DMS53 treated with DMSO at 0.1 percent for 48 hours (cell line): ENCODE results near the gene TRIM7.

ENCODE experiments used
- DNase-seq: peaks from one replicate; lab custom pipeline; 2025; ENCODE audit not compliant: unreplicated experiment; lab: John Stamatoyannopoulos, UW

The TRIM7 gene

DNA sequence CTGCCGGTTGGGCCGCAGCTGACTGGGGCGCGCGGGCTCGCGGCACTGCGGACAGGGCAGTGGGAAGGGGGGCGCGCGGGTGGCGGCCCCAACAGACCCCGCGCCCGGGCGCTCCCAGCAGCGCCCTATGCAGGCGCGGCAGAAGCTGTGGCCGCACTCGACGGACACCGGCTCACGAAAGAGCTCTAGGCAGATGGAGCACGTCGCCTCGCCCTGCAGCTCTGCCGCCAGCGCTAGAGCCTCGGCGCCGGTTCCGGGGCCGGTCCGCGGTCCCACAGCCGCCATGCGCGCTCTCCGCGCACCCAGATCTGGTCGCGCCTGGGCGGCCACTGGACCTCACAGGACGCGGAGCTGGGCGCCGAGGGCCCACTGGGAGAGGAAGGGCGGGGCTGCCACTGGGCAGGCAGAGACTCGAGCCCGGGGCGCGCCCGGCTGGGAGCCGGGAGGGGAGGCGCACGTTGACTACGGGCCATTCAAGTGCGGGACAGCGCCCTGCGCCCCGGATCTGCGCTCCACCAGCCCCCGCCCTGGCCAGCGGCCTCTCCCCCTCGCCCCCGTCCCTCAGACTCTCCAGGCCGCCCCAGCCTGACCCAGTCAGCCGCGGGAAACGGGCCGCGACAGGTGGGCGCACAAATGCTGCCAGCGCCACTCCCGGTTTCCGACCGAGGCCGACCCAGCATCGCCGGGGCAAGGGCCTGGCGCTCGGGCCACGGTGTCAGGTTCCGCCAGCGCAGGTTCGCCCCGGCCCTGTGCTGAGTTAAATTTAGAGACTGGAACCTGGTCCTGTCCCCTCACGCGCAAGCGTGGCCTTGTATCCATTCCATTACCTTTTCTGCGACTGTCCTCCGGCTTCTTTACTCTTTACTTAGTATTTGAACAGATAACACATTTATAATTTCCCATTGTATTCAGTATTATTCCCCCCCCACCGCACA lies at the start of gene TRIM7:
Gene TRIM7 (minus strand): TSS at position 371 of the 935 bp plus-strand sequence. CDS start 86 bp downstream, at position 285.
- DNase-seq, result no peak

DNA sequence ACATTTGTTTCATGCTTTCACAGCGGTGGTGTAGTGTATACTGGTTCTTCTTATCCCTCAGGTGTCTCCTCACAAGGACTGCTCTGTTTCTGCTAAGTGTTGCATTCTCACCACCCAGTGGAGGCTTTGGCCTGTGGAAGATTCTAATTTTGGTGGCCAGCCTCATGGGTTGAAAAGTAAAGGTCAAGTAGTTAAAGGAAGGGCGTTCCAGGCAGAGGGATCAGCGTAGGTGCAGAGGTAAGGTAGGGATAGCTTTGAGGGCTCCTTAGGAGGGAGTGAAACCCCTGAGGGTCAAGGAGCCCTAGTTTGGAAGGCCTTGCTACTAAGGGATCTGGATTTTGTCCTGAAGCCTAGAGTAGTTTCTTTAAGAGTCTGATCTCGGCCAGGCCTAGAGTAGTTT lies 43.3 kb upstream of the TRIM7 start:
- DNase-seq, result no peak

DNA sequence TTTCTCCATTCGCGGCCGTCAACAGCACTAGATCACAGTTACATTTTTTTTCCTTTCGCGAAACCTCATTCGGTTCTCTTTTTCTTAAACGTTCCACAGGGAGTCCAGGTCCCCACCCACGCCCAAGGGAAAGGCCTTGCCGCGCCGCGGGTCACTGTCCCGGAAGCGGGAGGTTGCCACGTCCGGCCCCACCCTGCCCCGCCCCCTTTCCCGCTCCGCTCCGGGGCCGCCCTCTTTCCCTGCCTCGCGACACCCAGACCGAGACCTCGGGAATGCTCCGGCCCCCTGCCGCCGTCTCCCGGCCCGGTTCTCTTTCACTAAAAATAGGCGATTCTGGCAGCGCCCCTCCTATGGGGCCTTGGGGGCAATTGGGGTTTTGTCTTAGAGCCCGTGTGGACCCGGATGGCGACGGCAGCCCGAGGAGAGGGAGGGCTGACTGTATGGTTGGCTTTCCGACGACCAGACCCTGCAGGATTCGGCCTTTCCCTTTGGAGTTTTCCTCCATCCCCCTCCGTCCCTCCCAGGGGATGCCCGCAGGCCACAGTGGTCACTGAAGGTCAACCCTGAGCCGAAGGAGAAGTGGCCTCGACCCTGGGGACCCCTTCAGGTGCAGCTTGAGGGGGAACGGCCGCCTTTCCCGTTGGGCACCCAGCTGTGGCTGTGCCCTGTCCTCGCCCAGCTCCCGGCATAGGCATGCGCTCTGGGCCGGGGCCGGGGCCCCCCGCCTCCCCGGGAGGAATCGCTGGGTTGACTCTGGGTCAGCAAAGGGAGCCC lies 41.5 kb upstream of the TRIM7 start:
- no peak for DNase-seq

DNA sequence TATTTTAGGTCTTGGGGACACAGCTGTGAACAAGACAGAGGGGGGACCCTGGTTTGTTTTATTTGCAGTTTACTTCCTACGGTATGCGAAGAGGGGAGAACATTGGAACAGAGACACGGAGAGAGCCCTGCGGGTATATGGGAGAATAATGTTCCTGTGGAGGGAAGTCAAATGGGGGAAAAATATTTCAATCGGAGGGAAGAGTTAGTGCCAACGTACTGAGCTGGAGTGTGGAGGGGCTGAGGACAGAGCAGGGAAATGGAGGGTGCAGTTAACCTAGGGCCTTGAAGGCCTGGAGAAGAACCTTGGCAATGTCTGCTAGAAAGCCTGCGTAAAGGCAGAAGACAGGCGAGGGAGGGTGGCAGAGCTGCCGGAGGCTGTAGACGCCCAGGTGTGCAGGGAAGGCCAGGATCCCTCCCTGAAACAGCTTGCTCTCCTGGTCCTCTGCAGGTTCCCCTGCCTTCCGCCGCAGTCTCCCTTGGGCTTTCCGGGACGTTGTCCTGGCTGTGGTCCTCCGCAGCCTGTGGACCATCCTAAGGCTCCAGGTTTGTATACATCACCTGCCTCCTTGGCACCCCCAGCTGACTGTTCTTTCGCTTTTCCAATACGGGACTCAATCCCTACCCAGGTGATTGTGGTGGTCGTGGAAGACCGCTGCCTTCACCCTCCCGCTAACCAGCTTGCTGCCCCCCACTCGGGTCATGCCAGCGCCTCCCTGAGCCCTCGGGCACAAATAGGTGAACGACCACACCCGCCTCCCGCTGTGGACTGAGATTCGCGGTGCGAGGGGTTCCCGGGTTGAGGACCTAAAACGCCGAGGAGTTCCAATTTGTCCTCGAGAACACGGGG lies 40.7 kb upstream of the TRIM7 start:
- no peak for DNase-seq

DNA sequence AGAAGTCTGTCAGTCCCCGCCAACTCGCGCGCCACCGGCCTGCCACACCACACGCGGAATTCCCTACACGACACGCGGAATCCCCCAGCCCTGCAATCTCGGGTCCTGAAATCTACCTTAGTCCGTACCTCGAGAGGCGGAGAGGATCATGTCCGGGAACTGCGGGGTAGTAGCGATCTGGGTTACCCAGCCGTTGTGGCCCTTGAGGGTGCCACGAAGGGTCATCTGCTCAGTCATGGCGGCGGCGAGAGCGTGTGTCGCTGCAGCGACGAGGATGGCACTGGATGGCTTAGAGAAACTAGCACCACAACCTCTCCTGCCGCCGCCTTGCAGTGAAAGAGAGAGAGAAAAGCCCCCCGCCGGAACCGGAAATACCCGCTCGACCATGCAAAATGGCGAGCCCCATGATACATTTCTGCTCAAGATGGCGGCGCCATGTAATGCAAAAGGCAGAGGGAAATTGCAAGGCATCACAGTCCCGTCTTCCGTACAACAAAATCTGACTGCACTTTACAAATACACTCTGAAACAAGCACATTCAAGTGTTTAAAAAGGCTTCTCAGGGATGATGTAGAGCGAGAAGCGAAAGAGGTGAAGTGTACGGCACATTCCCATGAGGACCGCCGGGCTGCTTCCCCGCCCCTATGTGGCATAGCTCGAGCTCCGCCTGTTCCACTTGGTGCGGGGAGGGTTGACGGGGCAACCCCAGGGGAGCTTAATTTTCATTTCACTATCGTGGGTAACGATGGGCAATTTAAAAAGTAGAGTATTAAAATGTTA lies 38.8 kb upstream of the TRIM7 start, which contains the start of gene RACK1:
Gene RACK1 (minus strand): TSS at position 343 of the 780 bp plus-strand sequence. CDS start 106 bp downstream, at position 237.
- no peak for DNase-seq

DNA sequence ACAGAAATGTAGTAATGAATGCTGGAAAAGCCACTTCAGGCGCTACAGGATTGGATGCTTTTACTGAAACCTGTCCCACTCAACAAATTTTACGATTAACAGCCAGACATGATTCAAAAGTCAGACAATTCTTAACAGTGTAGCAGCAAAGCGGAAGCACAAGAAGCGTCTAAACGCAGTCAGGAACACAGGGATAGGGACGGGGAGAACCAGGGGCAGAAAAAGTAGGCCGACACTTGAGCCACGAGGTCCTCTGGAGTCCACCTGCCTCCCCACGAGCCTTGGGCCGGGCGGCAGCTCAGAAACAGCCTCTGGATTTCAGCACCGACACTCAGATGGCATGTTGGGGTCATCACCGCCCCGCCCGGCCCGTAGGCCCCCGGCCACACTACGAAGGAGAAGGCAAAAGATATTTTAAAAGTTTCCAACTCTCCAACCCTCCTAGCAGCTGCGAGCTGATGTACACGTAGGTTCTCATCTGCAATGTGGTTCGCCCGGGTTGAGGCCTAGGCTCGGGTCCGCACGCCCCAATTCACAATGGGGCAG lies 38.1 kb upstream of the TRIM7 start:
- DNase-seq, result no peak

DNA sequence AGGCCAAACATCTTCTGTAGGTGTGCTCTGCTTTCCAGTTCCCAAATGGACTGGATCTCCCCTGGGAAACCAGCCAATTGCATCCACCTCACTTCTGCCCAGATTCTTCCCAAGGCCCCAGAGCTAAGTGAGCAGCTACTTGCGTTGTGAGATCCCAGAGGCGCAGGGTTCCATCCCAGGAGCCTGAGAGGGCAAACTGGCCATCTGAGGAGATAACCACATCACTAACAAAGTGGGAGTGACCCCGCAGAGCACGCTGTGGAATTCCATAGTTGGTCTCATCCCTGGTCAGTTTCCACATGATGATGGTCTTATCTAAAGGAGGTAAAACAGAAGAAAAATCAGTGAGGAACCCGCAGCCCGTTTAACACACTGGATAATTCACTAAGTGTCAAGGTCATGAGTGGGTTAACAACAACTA lies 37.0 kb upstream of the TRIM7 start:
- no peak for DNase-seq

DNA sequence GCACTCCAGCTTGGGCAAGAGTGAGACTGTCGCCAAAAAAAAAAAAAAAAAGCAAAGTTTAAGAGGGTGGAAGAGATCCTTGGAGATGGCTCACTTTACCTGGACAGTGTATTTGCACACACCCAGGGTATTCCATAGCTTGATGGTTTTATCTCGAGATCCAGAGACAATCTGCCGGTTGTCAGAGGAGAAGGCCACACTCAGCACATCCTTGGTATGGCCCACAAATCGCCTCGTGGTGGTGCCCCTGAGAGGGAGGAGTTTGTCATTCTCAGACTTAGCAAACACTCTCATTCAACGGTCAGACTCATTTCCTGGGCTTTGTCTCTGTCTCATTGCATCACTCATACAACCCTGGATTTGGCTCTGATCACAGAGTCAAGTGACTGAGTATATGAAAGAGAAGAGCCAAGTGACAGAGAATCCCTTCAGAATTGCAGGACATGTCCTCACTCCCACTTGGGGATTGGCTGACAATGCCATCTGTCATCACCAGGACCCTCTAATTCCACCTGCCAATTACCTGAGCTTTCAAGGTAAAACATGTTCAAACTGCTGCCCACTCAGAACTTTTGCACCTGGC lies 36.5 kb upstream of the TRIM7 start:
- DNase-seq, result no peak

DNA sequence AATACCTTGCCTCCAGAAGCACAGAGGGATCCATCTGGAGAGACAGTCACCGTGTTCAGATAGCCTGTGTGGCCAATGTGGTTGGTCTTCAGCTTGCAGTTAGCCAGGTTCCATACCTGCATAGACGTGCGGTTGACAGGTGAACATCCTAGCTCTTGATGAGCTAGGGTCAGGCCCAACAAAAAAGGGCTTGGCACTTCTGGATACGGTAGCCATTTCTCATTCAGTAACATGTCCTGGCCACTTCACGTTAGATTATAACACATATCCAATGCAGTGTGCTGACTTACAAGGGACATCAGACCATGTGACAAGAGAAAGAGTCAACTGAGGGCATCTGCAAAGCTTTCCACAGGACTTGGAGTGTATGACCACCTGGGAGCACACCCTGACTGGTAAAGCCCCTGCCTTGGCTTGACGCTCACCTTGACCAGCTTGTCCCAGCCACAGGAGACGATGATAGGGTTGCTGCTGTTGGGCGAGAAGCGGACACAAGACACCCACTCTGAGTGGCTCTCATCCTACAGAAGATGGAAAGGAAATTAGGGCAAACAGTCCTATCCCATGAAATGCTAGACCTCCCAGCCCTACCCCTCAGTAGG lies 34.2 kb upstream of the TRIM7 start:
- DNase-seq, result no peak

DNA sequence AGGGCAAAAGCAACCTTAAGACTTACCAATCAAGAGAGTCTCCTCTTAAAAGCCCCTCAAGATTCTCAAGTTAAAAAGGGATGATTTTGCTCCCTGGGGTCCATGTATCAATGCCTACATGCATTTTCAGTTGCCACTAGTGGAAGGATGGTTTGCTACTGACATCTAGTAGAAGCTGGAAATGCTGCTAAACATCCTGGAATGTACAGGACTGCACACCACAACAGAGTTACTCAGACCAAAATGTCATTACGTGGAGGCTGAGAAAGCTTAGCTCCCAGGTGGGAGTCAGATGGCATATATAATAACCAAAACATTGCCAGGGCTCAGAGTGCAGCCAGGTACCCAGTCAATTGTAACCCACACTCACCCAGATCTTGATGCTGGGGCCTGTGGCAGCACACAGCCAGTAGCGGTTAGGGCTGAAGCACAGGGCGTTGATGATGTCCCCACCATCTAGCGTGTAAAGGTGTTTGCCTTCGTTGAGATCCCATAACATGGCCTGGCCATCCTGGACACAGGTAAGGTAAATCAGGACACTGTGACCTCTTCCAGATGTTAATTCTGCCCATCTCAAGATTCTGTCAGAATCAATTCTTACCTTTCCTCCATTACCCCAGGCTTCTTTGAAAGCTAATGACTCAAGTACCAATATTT lies 32.9 kb upstream of the TRIM7 start:
- no peak for DNase-seq

DNA sequence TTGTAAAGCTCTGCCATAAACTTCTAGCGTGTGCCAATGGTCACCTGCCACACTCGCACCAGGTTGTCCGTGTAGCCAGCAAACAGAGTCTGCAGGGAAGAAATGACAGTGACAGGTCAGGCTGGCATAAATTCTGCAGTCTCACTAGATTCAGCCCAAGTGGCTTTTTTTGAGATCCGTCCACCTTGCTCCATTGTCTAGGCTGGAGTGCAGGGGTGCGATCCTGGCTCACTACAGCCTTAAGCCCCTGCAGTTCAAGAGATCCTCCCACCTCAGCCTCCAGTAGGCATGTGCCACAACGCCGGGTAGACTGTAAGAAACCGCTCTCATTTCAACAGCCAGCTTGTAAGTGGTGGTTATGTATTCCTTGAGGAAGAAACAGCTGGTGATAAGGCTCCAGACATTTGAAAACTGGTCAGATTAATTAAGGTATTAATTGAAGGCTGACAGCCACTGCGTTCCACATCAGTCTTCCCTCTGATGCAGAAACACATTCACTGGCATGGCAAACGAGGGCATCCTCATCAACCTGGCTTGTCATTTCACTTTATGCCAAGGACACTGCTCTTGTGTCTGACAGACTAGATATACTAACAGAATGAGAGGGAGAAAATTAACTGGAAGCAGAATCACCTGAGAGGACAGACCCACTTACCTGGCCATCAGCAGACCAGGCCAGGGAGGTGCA lies 32.1 kb upstream of the TRIM7 start:
- no peak for DNase-seq

DNA sequence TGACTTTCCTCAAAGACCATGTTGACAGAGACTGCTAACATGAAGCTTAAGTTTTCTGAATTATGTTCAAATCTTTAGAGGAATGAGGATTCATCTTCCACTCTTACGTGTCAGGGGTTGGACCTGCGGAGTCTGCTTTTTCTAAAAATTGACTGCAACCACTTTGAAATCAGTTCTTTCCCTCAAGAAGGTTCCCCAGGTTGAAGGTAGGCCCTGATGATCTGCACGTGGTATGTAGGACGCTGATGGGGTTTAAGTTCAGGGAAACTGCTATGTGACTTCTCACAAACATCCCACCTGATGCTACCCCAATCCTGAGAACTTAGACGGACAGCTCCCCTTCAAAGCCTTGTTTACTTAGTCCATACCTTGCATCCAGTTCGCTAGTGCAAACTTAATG lies 31.5 kb upstream of the TRIM7 start:
- DNase-seq, result no peak

DNA sequence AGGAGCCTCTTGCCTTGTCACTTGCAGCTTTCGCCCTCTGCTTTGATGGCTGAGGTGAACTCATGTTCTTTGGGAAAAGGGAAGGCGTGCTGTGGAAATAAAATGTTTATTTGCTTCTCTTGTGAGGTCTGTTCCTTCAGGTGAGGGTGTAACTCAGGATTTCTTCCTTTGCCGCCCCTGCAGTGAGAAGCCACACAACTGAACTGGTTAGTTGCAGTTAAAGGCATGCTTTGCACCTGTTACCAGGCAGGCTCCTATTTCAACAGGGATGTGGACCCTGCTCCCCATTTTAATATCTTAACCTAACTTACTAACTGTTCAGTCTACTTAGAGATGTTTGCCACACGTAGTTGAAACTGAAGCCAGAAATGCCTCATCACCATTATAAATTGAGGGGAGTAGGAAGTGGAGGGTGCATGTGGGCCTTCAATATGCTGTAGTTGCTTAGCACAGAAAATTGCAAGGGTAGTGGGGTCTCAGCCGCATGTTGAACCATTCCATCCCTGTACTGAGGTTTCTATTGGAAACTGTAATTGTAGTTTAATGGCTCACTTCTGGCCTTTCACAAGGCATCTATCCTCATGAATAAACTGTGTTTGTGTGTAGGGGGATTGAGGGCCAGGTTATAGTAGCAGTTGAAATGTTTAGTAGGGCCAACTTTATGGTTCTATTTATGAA lies 30.8 kb upstream of the TRIM7 start:
- no peak for DNase-seq

DNA sequence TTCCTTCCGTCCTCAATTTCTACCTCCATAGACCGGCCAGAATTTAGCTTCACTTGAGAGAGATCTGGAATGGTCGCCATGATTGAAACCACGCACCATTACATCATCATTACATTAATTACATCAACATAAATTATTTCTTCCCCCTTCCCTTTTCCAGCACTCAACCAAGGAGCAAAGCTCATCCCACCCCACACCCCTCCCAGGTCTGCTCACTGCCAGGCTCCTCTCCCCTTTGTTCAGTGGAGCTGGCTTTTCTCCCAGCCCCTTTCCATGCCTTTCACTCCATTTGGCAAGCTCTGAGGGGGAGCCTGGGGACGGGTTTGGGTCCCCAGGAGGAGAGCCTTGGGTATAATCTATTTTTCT lies 30.3 kb upstream of the TRIM7 start:
- DNase-seq, result no peak

DNA sequence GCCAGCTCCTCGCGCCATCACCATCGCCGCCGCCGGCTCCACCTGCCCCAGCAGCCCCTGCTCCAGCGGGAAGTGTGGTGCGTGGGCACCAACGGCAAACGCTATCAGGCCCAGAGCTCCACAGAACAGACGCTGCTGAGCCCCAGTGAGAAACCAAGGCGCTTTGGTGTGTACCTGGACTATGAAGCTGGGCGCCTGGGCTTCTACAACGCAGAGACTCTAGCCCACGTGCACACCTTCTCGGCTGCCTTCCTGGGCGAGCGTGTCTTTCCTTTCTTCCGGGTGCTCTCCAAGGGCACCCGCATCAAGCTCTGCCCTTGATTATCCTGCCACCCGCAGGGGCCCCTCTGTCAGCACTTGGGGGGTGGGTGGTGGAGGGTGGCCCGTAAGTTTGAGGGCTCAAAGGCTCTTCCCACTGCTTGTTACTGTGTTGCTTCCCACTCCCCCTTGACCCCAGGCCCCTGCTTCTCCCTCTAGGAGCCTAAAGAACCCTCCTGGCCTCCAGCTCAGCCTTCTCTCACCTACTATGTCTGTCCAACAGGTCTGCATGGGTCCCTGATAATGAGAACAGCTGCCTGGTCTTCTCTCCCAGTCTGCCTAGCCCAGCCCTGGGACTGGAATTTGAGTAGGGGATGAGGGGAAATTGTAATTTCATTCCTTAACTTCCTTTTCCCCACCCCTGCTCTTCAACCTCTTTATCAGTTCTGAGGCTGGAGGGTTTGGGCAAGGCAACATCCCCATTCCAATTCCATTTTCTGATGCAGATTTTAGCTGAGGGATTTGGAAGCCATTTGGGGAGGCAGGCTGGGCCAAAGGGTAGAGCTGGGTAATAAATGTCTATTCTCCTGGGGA lies 29.7 kb upstream of the TRIM7 start:
- no peak for DNase-seq

DNA sequence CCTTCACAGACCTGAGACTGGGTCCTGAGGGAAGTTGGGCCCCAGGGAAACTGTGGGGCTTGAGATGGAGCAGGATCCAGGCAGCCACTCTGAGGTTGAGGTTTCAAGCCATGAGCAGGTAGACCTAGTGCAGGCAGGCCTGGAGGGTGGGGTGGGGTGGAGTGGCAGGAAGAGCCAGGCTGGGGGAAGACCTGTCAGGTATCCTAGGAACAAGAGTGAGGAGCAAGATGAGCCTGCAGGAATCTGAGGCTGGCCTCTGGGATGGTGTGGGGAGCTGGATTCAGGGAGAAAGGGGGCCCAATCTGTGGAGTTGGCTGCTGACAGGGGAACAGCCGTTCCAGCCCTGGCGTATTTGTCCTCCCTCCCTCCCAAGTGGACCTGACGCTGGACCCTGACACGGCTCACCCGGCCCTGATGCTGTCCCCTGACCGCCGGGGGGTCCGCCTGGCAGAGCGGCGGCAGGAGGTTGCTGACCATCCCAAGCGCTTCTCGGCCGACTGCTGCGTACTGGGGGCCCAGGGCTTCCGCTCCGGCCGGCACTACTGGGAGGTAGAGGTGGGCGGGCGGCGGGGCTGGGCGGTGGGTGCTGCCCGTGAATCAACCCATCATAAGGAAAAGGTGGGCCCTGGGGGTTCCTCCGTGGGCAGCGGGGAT lies 28.9 kb upstream of the TRIM7 start:
- no peak for DNase-seq
